ENCODE results near the gene CES4A. TPM values are rescaled to one million over a fixed set of nuclear protein-coding genes. Genes with fewer than 3 reads are reported as not detected.

CES4A gene
- total and polyA plus RNA-seq, 4 experiments from 2014 or later, result 4.1 to 21.9 (median 16.0) TPM

DNA sequence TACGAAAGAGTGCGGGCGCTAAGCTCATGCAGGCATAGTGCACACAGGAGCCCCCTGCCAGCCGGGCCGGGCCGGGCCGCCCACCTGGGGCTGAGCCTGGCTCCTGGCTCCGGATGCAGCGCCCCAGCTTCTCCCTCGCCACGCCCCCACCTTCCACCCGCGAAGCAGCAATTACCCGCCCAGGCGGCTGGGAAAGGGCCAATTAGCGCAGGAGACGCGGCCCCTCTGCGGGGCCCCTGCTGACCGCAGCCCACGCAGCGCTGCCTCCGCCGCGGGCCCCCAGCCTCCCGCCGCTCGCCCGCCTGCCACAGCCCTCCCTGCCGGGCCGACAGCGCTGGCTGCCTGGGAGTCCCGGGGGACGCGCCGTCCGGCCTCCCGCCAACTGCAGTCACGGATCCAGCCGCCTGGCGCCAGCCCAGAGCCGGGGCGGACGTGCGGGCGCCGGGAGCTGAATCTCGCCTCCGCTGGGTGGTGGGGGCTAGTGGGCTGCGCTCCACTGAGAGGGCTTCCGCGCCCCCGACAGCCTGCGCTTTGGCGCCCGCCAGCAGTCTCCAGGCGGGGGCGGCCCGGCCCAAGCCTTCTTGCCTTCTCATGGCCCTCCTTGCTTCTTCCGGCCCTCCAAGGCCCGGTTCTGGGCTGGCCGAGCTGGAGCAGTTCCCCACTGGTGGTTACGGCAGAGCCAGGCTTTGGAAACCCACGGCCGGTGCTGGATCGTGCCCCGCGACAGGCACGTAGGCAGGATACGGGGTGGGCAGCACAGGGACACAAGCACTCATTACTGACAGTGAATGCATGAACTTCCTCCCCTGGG, 25.6 kb downstream of the CES4A start:
- Histone ChIP-seq H3K4me1 (ENCODE audit: insufficient read depth, low read length) (peaks cover 14% of the 10 kb centered on the region), H3K27me3 (ENCODE audit: insufficient read depth, low read length) (no peaks in the 10 kb centered on the region), H3K27ac (ENCODE audit: low read depth, low read length) (peak overlapping the region; percentile 28), H3K36me3 (ENCODE audit: insufficient read depth, low read length) (no peaks in the 10 kb centered on the region), H3K9me3 (ENCODE audit: control insufficient read depth in 1 of 2, low read length in 2 of 2) (no peaks in the 10 kb centered on the region), H3K4me3 (ENCODE audit: low read length in 2 of 2) (peak overlapping the region in 1 of 2 donors; percentile 58)
- Mint-ChIP-seq H3K4me1 (peaks cover 2 to 20% (median 6%) of the 10 kb centered on the region in 4 donors), H3K36me3 (no peaks in the 10 kb centered on the region), H3K9me3 (no peaks in the 10 kb centered on the region), H3K4me3 (peak overlapping the region; percentile 82 to 89 (median 84)), H3K27ac (peak overlapping the region in 5 of 7 donors; percentile 52 to 84 (median 68)), H3K27me3 (no peaks in the 10 kb centered on the region)
- intact Hi-C loops (cut with micrococcal nuclease), result loop anchor here (2.0 kb wide), 1 partner anchor 15 kb away; the partner anchor contains the start of gene CBFB
- POLR2A ChIA-PET (ENCODE audit: partially characterized antibody), result interaction anchor here (0.6 to 3.5 kb wide), 13 partner anchors 9 to 449 kb away, joined by 3 to 41 read pairs (median 5); partner anchors contain the start of genes B3GNT9, CBFB, FBXL8 and TRADD
- CTCF ChIA-PET (ENCODE audit: partially characterized antibody), result interaction anchor here (0.8 to 10.2 kb wide), 11 partner anchors 15 to 162 kb away, joined by 3 to 187 read pairs (median 4); partner anchors contain the start of genes B3GNT9, CBFB, FBXL8 and TRADD
- DNase-seq, result peak; percentile 67 to 81 (median 69)

DNA sequence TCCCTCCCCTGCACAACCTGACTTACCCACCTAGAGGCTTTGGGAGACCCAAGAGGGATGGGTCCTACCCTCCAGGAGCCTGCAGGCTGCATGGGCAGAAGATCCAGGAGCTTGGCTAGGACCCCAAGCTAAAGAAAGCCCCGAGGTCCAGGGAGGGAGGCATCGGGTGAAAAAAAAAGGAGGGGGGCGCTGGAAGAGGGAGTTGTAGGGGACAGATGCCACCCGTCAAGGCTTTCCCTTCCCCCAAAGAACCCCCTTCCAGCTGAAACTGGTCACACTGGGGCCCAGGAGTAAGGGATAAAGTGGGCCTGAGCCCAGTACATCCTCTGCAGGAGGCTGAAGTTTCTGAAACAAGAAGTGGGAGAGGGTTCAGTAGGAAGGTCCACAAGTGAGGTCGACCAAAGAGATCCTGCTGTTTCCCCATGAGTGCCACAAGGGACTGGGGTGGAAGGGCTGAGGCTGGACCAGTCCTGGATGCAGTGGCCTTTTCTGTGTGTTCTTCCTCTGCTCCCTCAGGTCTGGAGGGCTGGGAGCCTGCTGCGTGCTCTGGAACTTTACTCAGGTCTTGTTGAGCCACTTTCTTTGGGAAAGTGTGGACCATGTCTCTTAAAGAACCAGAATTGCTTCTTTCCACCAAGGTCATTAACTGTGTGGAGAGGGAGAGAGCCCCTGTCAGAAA, 26.4 kb downstream of the CES4A start:
- Histone ChIP-seq H3K4me1 (ENCODE audit: insufficient read depth, low read length) (peaks cover 14% of the 10 kb centered on the region), H3K27me3 (ENCODE audit: insufficient read depth, low read length) (no peaks in the 10 kb centered on the region), H3K36me3 (ENCODE audit: insufficient read depth, low read length) (no peaks in the 10 kb centered on the region), H3K4me3 (ENCODE audit: low read length in 2 of 2) (peak overlapping the region in 1 of 2 donors; percentile 58), H3K9me3 (ENCODE audit: control insufficient read depth in 1 of 2, low read length in 2 of 2) (no peaks in the 10 kb centered on the region), H3K27ac (ENCODE audit: low read depth, low read length) (peak overlapping the region; percentile 28)
- POLR2A ChIA-PET (ENCODE audit: partially characterized antibody), result interaction anchor here (0.6 to 3.5 kb wide), 9 partner anchors 8 to 448 kb away, joined by 3 to 41 read pairs (median 7); partner anchors contain the start of genes B3GNT9, CBFB, FBXL8 and TRADD
- DNase-seq, result no peak
- intact Hi-C loops (cut with micrococcal nuclease), result loop anchor here (5.0 kb wide), 1 partner anchor 37 kb away; no protein-coding TSS in a partner anchor
- H3K27ac Mint-ChIP-seq, result peak overlapping the region in 1 of 7 donors; percentile 52
- peaks cover 2 to 20% (median 6%) of the 10 kb centered on the region in 4 donors for H3K4me1 Mint-ChIP-seq
- CTCF ChIA-PET (ENCODE audit: partially characterized antibody), result interaction anchor here (1.1 to 10.2 kb wide), 3 partner anchors 37 to 140 kb away, joined by 3 to 187 read pairs (median 4); partner anchors contain the start of genes B3GNT9, FBXL8 and TRADD
- H3K4me3 Mint-ChIP-seq, result peak overlapping the region in 7 of 8 donors; percentile 82 to 89 (median 85)
- H3K9me3 Mint-ChIP-seq, result no peaks in the 10 kb centered on the region
- H3K27me3 Mint-ChIP-seq, result no peaks in the 10 kb centered on the region
- no peaks in the 10 kb centered on the region for H3K36me3 Mint-ChIP-seq

DNA sequence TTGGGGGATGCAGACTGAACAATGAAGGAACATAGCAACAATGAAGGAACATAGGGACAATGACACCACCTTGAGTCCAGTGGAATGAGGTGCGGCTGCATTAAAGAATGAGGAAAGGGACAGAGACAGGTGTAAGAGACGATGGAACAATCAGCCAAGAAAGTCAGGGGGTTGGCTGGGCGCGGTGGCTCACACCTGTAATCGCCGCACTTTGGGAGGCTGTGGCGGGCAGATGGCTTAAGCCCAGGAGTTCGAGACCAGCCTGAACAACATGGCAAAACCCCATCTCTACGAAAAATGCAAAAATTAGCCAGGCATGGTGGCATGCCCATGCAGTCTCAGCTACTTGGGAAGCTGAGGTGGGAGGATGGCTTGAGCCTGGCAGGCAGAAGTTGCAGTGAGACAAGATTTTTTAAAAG, 26.9 kb downstream of the CES4A start:
- no peaks in the 10 kb centered on the region for H3K36me3 ChIP-seq (ENCODE audit: insufficient read depth, low read length)
- H3K27me3 ChIP-seq (ENCODE audit: insufficient read depth, low read length), result no peaks in the 10 kb centered on the region
- H3K9me3 ChIP-seq (ENCODE audit: control insufficient read depth in 1 of 2, low read length in 2 of 2), result no peaks in the 10 kb centered on the region
- Mint-ChIP-seq H3K27ac (peak overlapping the region in 1 of 7 donors; percentile 52), H3K36me3 (no peaks in the 10 kb centered on the region), H3K4me3 (peak overlapping the region in 3 of 8 donors; percentile 31 to 36 (median 35)), H3K9me3 (no peaks in the 10 kb centered on the region), H3K4me1 (peaks cover 2 to 20% (median 6%) of the 10 kb centered on the region in 4 donors), H3K27me3 (no peaks in the 10 kb centered on the region)
- DNase-seq, result no peak
- intact Hi-C loops (cut with micrococcal nuclease), result loop anchor here (5.0 kb wide), 1 partner anchor 38 kb away; no protein-coding TSS in a partner anchor
- CTCF ChIA-PET (ENCODE audit: partially characterized antibody), result interaction anchor here (0.7 to 10.2 kb wide), 3 partner anchors 84 to 170 kb away, joined by 3 to 187 read pairs (median 4); partner anchors contain the start of genes B3GNT9, FBXL8 and TRADD
- H3K4me1 ChIP-seq (ENCODE audit: insufficient read depth, low read length), result peaks cover 14% of the 10 kb centered on the region
- POLR2A ChIA-PET (ENCODE audit: partially characterized antibody), result interaction anchor here (2.7 to 4.5 kb wide), 2 partner anchors 14 to 142 kb away, joined by 41 to 55 read pairs; partner anchors contain the start of genes CBFB and TRADD
- H3K4me3 ChIP-seq (ENCODE audit: low read length in 2 of 2), result no peak overlapping the region
- H3K27ac ChIP-seq (ENCODE audit: low read depth, low read length), result no peak overlapping the region

DNA sequence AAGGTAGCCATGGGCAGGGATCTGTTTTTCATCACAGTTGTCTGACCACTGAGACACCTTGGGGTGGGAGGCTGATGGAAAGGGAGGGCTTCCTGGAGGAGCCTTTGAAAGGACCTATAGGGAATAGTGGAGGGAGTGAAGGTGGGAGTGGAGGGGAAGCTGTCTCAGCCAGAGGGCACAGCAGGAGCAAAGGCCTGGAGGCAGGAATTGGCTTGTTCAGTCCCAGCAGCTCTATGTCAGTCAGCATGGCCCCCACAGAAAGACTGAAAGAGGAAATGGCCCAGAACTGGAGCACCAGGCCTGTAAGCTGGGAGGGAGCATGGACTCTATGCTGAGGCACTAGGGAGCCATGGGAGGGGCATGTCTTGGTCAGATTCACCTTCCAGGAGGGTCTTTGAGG, 27.8 kb downstream of the CES4A start:
- H3K27me3 Mint-ChIP-seq, result no peaks in the 10 kb centered on the region
- DNase-seq, result no peak
- CTCF ChIA-PET (ENCODE audit: partially characterized antibody), result interaction anchor here (0.9 to 10.2 kb wide), 3 partner anchors 90 to 169 kb away, joined by 4 to 187 read pairs (median 5); partner anchors contain the start of genes B3GNT9, FBXL8 and TRADD
- Histone ChIP-seq H3K27me3 (ENCODE audit: insufficient read depth, low read length) (no peaks in the 10 kb centered on the region), H3K9me3 (ENCODE audit: control insufficient read depth in 1 of 2, low read length in 2 of 2) (no peaks in the 10 kb centered on the region), H3K36me3 (ENCODE audit: insufficient read depth, low read length) (no peaks in the 10 kb centered on the region), H3K4me3 (ENCODE audit: low read length in 2 of 2) (no peak overlapping the region), H3K4me1 (ENCODE audit: insufficient read depth, low read length) (peaks cover 14% of the 10 kb centered on the region), H3K27ac (ENCODE audit: low read depth, low read length) (no peak overlapping the region)
- peak overlapping the region in 2 of 7 donors; percentile 42 for H3K27ac Mint-ChIP-seq
- POLR2A ChIA-PET (ENCODE audit: partially characterized antibody), result interaction anchor here (3.2 to 4.5 kb wide), 2 partner anchors 13 to 141 kb away, joined by 36 to 55 read pairs; partner anchors contain the start of genes CBFB and TRADD
- intact Hi-C loops (cut with micrococcal nuclease), result loop anchor here (5.0 kb wide), 1 partner anchor 39 kb away; no protein-coding TSS in a partner anchor
- peaks cover 2 to 20% (median 6%) of the 10 kb centered on the region in 4 donors for H3K4me1 Mint-ChIP-seq
- peak overlapping the region in 1 of 8 donors; percentile 6 for H3K4me3 Mint-ChIP-seq
- no peaks in the 10 kb centered on the region for H3K9me3 Mint-ChIP-seq
- no peaks in the 10 kb centered on the region for H3K36me3 Mint-ChIP-seq

DNA sequence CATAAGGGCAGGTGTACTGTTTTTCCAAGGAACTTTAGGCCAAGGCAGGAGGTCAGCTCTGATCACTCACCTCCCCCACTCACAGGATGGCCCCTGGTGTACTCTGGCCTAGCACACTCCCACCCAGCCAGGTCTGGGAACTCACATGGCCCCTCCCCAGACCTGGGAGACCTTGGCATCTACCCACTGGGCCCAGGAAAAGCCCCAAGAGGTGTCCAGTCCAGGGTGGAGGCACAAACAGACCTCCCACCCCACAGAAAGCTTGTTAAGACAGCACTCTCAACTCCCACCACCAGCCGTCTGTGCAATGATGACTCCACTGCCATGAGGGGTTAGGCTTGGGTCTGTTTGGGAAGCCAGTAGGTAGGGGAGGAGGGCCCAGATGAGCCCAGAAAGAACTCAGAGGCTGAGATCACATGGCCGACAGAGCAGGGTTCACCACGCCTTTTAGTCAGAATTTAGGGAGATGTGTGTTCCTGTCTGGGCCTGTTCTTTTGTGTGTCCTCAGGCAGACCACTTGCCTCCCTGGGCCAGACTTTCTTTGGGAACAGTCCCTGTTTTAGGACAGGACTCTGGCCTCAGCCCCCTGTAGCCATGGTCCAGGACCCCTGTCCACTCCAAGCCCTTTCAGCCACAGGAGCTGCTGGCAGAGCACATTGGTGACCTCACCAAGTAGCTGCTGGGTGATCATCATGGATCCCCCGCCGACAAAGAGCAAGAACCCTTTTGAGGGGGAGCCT, 28.5 kb downstream of the CES4A start:
- H3K4me1 ChIP-seq (ENCODE audit: insufficient read depth, low read length), result peaks cover 14% of the 10 kb centered on the region
- Mint-ChIP-seq H3K27me3 (no peaks in the 10 kb centered on the region), H3K4me3 (no peak overlapping the region), H3K27ac (peak overlapping the region in 2 of 7 donors; percentile 31 to 42), H3K9me3 (no peaks in the 10 kb centered on the region), H3K36me3 (no peaks in the 10 kb centered on the region), H3K4me1 (peaks cover 2 to 20% (median 6%) of the 10 kb centered on the region in 4 donors)
- no peaks in the 10 kb centered on the region for H3K36me3 ChIP-seq (ENCODE audit: insufficient read depth, low read length)
- H3K9me3 ChIP-seq (ENCODE audit: control insufficient read depth in 1 of 2, low read length in 2 of 2), result no peaks in the 10 kb centered on the region
- no peaks in the 10 kb centered on the region for H3K27me3 ChIP-seq (ENCODE audit: insufficient read depth, low read length)
- CTCF ChIA-PET (ENCODE audit: partially characterized antibody), result interaction anchor here (0.8 to 10.2 kb wide), 17 partner anchors 8 to 228 kb away, joined by 3 to 187 read pairs (median 4); partner anchors contain the start of genes B3GNT9, CBFB, FBXL8 and TRADD
- no peak overlapping the region for H3K4me3 ChIP-seq (ENCODE audit: low read length in 2 of 2)
- no peak for DNase-seq
- no peak overlapping the region for H3K27ac ChIP-seq (ENCODE audit: low read depth, low read length)
- POLR2A ChIA-PET (ENCODE audit: partially characterized antibody), result interaction anchor here (1.3 to 4.5 kb wide), 5 partner anchors 12 to 169 kb away, joined by 4 to 55 read pairs (median 8); partner anchors contain the start of genes CBFB, HSF4 and TRADD
- intact Hi-C loops (cut with micrococcal nuclease), result loop anchor here (5.0 kb wide), 1 partner anchor 40 kb away; no protein-coding TSS in a partner anchor

DNA sequence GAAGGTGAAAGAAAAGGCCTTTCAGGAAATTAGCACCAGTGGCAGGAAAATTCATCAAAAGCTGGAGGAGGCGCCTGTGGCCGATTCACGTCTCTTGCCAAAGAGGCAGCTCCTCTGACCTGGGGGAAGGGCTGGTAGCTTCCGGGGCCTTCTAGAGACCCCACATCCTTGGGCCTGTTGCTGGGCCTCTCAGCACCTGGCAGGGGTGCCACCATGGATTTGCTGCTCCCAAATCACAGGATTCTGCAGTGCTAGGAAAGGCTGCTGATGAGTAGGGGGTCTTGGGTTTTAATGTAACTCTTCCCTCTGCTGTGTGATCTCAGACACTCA, 29.0 kb downstream of the CES4A start:
- Histone ChIP-seq H3K27ac (ENCODE audit: low read depth, low read length) (no peak overlapping the region), H3K4me1 (ENCODE audit: insufficient read depth, low read length) (peaks cover 14% of the 10 kb centered on the region), H3K9me3 (ENCODE audit: control insufficient read depth in 1 of 2, low read length in 2 of 2) (no peaks in the 10 kb centered on the region), H3K4me3 (ENCODE audit: low read length in 2 of 2) (no peak overlapping the region), H3K36me3 (ENCODE audit: insufficient read depth, low read length) (no peaks in the 10 kb centered on the region), H3K27me3 (ENCODE audit: insufficient read depth, low read length) (no peaks in the 10 kb centered on the region)
- H3K9me3 Mint-ChIP-seq, result no peaks in the 10 kb centered on the region
- peaks cover 2 to 20% (median 5%) of the 10 kb centered on the region in 4 donors for H3K4me1 Mint-ChIP-seq
- no peaks in the 10 kb centered on the region for H3K36me3 Mint-ChIP-seq
- ChIA-PET POLR2A (ENCODE audit: partially characterized antibody) (interaction anchor here (0.9 to 4.5 kb wide), 13 partner anchors 8 to 210 kb away, joined by 3 to 55 read pairs (median 4); partner anchors contain the start of genes B3GNT9, CBFB, HSF4 and MATCAP1), CTCF (ENCODE audit: partially characterized antibody) (interaction anchor here (0.8 to 10.2 kb wide), 27 partner anchors 9 to 261 kb away, joined by 3 to 187 read pairs (median 4); partner anchors contain the start of genes B3GNT9, CBFB, FBXL8 and NOL3)
- peak overlapping the region in 1 of 8 donors; percentile 21 for H3K4me3 Mint-ChIP-seq
- H3K27me3 Mint-ChIP-seq, result no peaks in the 10 kb centered on the region
- H3K27ac Mint-ChIP-seq, result peak overlapping the region in 2 of 7 donors; percentile 53 to 77
- intact Hi-C loops (cut with micrococcal nuclease), result loop anchor here (5.0 kb wide), 1 partner anchor 40 kb away; no protein-coding TSS in a partner anchor
- no peak for DNase-seq
